ENCODE measurements around the gene PACSIN1.
A peak's percentile ranks its signal among the peaks of the same experiment; 100 is the strongest.
"Not testable (repeated sequence)": the region's sequence is repeated elsewhere in the genome, so short reads cannot be mapped to it uniquely, and the experiment has no call there.

Gene PACSIN1

GRCh38 chr6:34457742-34458735 lies 7.8 kb upstream of the PACSIN1 start:
- DNase-seq (ENCODE audit: low spot score) = peak; percentile 46

GRCh38 chr6:34459899-34460593 lies 5.8 kb upstream of the PACSIN1 start:
- peak; percentile 69 for DNase-seq (ENCODE audit: low spot score)

- no peak for DNase-seq (ENCODE audit: low spot score)
Measured at GRCh38 chr6:34460796-34461507, 4.9 kb upstream of the PACSIN1 start.

DNA sequence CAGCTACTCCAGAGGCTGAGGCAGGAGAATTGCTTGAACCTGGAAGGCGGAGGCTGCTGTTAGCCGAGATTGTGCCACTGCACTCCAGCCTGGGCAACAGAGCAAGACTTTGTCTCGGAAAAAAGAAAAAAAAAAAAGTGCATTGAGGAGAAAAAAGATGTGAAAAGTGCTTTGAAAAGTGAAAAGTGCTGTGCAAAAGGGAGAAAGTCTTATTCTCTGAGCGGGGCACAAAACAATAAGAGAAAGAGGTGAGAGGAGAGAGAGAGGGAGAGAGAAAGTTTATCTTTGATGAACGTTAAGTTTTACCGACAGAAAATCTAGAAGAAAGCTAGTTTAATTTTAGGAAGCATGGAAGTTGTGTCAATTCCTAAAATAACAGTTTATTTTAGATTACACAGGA lies 3.9 kb upstream of the PACSIN1 start:
- no peak for DNase-seq (ENCODE audit: low spot score)

DNA sequence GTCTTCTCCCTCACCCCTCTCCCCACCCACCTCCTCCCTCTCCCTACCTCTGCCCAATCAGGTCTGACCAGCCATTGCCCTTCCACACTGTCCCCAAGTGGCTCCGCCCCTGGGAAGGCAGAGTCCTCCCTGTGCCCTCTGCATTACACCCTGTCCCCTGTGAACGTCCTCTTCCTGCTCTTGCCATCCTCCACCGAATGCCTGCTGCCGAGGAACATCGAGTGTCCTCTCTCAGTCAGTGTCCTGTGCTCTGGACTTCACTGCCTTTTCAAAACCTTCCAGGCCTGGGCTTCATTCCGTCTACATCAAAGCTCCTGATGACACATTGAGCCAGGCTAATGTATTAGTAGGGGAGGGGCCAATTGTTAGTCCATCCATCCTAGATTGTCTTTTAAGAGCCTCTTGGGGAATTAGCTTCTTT lies 3.3 kb upstream of the PACSIN1 start:
- DNase-seq (ENCODE audit: low spot score) = peak; percentile 46

DNA sequence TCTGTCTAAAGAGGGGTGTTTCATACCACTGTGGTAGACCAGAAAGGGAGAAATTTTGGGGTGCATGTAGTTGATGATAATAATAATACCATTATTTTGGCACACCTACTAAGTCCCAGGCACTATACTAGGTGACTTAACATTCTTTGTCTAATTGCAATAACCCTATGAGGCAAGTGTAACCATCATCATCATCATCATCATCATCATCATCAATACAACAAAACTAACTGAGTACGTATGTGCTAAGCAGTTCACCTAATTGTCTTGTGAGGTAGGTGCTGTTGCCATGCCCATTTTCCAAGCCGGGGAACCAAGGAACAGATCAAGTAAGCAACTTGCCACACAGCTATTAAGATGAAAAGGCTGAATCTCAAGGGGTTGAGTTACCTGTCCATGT lies 2.6 kb upstream of the PACSIN1 start:
- DNase-seq (ENCODE audit: low spot score) = no peak

- DNase-seq (ENCODE audit: low spot score) = no peak
Measured at GRCh38 chr6:34463849-34464248, 2.0 kb upstream of the PACSIN1 start.

DNA sequence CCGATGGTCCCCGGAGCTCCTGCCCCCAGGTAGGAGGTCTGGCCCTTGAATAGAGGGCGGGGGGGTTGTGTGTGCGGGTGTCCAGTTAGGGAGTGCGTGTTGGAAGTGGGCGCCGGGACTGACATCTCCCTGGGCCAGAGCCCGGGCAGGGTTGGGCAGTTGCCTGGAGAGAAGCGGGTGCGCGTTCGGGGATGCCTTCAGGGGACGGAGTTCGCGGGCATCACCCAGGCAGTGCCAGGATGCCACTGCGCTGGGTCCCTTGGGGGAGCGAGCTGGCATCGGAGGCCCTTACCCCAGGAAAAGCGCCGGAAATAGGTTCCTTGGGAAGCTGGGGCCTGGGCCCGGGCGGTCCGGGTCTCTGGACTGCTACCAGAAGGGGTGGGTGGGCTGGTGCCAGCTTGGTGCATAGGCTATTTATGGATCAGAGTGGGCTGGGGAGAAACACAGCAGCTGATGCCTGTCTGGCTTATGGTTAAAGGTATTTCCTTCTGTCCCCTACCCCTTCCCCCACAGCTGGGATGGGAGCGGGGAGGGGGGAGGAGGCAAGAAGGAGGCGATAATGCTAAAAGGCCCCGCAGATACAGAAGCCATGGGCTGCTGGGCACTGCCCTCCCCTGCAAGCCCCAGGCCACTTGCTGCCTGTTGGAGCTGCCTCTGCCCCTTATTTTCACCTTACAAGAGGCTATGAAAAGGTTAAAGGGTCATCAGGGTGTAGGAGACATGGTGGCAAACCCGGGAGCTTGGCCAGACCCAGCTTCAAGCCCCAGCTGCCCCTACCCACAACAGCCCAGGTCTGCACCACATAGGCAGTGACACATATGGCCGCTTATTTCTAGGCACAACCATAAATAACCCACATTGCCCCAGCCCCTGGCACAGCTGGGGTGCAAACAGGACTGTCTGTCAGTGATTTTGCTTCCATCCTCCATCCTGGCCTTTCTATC lies 638 bp downstream of the PACSIN1 start:
- peak; percentile 34 for DNase-seq (ENCODE audit: low spot score)

DNA sequence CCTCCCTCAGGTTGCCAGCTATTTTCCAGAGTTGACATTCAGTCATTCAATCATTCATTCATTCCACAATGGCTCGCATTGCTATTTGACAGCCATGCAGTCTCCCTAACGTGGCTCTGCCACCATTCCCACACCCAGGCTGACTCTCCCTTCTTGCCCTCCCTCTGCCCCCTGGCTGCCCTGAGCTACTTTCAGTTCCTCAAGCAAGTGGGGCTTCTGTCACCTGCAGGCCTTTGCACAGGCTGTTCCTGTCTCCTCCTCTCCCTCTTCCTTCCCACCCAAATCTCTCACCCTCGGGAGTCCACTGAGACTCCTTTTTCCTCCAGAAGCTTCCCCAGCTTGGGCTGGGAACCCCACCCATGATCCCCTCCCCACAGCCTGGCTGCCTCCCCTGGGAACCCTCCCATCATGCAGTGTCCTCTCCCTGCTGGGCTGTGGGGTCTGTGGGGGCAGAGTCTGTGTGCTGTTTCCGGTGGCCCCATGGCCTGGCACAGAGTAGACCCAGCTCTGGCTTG lies 2.6 kb downstream of the PACSIN1 start:
- no peak for DNase-seq (ENCODE audit: low spot score)

- DNase-seq (ENCODE audit: low spot score) = no peak
Measured at GRCh38 chr6:34469499-34469898, 3.6 kb downstream of the PACSIN1 start.

DNA sequence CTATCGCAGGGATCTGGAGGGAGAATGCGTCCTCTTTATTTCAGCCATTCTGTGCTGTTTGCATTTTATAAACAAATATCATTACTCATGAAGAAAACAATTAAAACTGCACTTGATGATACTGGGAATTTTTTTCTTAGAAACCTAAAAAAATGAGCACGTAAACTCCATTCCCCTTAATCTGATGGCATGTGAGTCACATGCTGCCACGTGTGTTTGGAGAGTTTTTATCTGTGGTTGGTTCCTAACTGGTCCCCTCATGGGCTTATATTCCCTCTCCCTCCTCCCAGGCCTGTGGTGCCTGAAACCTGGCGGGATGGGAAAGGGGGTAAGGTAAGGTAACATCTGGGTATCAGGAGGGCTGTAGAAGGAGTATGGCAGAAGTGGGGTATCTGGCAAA lies 6.5 kb downstream of the PACSIN1 start:
- no peak for DNase-seq (ENCODE audit: low spot score)

DNA sequence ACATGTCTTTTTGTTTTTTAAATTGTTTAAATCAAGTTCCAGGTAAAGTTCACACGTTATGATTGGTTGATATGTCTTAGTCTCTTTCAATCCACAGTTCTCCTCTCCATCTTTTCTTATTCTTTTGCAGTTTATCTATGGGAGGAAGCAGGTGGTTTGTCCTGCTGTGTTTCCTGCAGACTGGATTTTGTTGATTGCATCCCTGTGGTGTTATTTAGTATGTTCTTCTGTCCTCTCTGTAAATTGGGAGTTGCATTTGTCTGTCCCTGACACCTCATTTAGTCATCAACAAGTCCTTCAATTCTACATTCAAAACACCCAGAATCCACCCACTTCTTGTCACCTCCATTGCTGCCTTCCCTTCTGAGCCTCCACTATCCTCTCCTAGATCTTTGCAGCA lies 8.1 kb downstream of the PACSIN1 start:
- no peak for DNase-seq (ENCODE audit: low spot score)

DNA sequence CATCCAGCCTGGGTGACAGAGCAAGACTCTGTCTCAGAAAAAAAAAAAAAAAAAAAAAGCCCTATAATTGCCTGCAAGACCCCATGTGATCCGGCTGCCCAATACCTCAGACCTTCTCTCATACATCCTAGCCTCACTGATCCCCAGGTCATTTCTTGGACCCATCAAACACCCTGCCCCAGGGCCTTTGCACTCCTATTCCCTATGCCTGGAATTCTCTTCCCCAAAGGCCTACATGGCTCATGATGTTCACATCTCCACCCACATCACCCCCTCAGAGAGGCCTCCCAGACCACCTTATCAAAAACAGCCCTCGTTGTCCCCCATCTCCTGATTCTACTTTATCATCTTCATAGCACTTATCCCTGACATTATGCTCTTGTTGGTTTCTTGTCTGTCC lies 8.9 kb downstream of the PACSIN1 start:
- DNase-seq (ENCODE audit: low spot score) = no peak

- DNase-seq (ENCODE audit: low spot score) = no peak
Measured at GRCh38 chr6:34475238-34475682, 9.4 kb downstream of the PACSIN1 start.

DNA sequence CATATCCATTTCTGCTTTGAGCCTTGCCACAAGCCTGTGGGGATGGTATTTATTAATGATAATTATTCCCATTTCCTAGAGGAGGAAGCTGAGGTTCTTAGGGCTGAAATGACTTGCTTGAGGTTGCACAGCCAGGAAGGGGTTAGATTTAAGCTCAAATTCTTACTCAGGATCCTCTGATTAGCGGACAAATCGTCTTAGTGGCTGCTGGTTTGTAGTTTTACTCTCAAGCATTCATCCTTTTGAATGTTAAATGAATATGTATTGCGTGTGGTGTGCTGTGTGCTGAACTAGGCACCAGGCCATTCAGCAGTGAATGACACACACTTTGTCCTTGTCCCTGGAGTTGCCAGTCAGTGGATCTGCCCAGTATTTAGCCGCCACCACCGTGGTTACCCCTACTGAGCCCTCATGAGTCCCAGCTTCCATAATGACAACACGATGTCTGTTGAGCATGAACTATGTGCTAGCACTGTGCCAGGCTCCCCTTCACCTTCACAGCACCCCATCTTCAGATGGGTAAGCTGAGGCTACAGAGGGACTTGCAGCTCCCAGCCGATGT lies 10.0 kb downstream of the PACSIN1 start:
- DNase-seq (ENCODE audit: low spot score) = no peak

DNA sequence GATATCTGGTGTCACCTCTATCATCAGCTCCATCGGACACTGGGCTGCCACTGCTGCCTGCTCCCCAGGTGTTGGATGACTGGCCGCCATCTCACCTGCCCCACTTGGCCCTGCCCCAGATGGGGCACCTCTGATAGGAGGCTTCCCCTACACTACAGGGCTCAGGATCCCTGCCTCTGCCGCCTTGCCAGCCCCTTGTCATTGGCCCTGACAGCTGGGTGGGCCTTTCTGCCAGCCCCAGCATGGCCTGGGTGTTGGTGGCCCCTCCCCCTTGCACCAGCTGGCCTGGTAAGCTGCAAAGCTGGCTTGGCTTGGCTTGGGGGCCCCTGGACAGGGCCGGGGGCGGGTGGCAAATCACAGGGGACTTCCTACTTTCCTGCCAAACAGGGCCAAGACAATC lies 10.6 kb downstream of the PACSIN1 start:
- DNase-seq (ENCODE audit: low spot score) = no peak

GRCh38 chr6:34476921-34477320 lies 11.0 kb downstream of the PACSIN1 start:
- DNase-seq (ENCODE audit: low spot score) = no peak

DNA sequence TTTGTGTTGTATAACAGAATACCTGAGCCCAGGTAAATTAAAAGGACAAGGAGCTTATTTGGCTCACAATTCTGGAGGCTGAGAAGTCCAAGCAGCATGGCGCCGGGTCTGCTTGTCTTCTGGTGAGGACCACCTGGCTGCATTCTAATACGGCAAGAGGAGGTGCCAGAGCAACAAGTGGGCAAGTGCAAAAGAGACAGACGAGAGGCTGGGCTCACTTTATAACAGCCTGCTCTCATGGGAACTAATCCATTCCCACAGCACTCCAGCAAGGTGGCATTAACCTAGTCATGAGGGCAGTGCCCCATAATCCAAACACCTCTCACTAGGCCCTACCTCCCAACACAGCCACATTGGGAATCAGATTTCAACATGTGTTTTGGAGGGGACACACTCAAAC lies 12.9 kb downstream of the PACSIN1 start:
- DNase-seq (ENCODE audit: low spot score) = no peak

- not testable (repeated sequence) for DNase-seq (ENCODE audit: low spot score)
Measured at GRCh38 chr6:34483781-34484180, 17.9 kb downstream of the PACSIN1 start.

GRCh38 chr6:34484391-34484790 lies 18.5 kb downstream of the PACSIN1 start:
- no peak for DNase-seq (ENCODE audit: low spot score)

- no peak for DNase-seq (ENCODE audit: low spot score)
Measured at GRCh38 chr6:34484899-34485298, 19.0 kb downstream of the PACSIN1 start.

All from cerebellar cortex (tissue), 1 donor.